Smooth muscle cell (in vitro differentiated cells): ENCODE results near the gene MDH2. TPM values are rescaled to one million over a fixed set of nuclear protein-coding genes. Genes with fewer than 3 reads are reported as not detected.

Experiments
- DNase-seq: peaks from one replicate; lab custom pipeline; 2025; ENCODE audit not compliant: unreplicated experiment; lab: John Stamatoyannopoulos, UW
- H2AFZ ChIP-seq: fragments of 200-600 bp; sonication (generic); 2 replicates; pipeline ENCODE4 v1.6.0; 2016; ENCODE audit warnings: antibody characterized with exemption, low read depth, mild to moderate bottlenecking
- H3F3A ChIP-seq: fragments of 200-600 bp; sonication (generic); 2 replicates; pipeline ENCODE4 v1.6.0; 2017; ENCODE audit warnings: antibody characterized with exemption, low read depth
- H3K27ac ChIP-seq: fragments of 200-600 bp; sonication (generic); 2 replicates; pipeline ENCODE4 v1.5.1; 2016; ENCODE audit warnings: low read depth, mild to moderate bottlenecking
- H3K27me3 ChIP-seq: fragments of 200-600 bp; sonication (generic); 2 replicates; pipeline ENCODE4 v1.6.1; 2016; ENCODE audit warnings: low read depth, mild to moderate bottlenecking
- H3K36me3 ChIP-seq: fragments of 200-600 bp; sonication (generic); 2 replicates; pipeline ENCODE4 v1.5.1; 2016; ENCODE audit warnings: low read depth
- H3K4me1 ChIP-seq: fragments of 200-600 bp; sonication (generic); 2 replicates; pipeline ENCODE4 v1.5.1; 2016; ENCODE audit warnings: low read depth
- H3K4me2 ChIP-seq: fragments of 200-600 bp; sonication (generic); 2 replicates; pipeline ENCODE4 v1.6.0; 2016; ENCODE audit warnings: mild to moderate bottlenecking
- H3K4me3 ChIP-seq: fragments of 200-600 bp; sonication (generic); 2 replicates; pipeline ENCODE4 v1.5.1; 2016; ENCODE audit warnings: mild to moderate bottlenecking
- H3K79me2 ChIP-seq: fragments of 200-600 bp; sonication (generic); 2 replicates; pipeline ENCODE4 v1.6.0; 2016; ENCODE audit warnings: low read depth, mild to moderate bottlenecking
- H3K9ac ChIP-seq: fragments of 200-600 bp; sonication (generic); 2 replicates; pipeline ENCODE4 v1.6.0; 2016; ENCODE audit warnings: low read depth
- H3K9me3 ChIP-seq: fragments of 200-600 bp; sonication (generic); replicated peaks from 2 replicates; pipeline ENCODE4 v1.5.1; 2016; ENCODE audit warnings: low read depth
- H4K20me1 ChIP-seq: fragments of 200-600 bp; sonication (generic); 2 replicates; pipeline ENCODE4 v1.6.0; 2016; ENCODE audit warnings: low read depth
- CTCF ChIP-seq: fragments of 200-600 bp; sonication (generic); IDR thresholded peaks from 2 replicates; pipeline ENCODE4 v1.5.1; 2017; ENCODE audit warnings: borderline replicate concordance, mild to moderate bottlenecking, antibody characterized with exemption; ENCODE audit not compliant: insufficient read depth, poor library complexity, severe bottlenecking
- WGBS: methylation state at CpG from one replicate; pipeline ENCODE4 v1.1.7; 2016; ENCODE audit warnings: low lambda C conversion rate; 5-methylcytosine and 5-hydroxymethylcytosine counted together
- polyA plus RNA-seq: library from polyadenylated mRNA; unstranded; fragments of >200 nt; fragmentation: Nextera tagmentation; extraction: Ambion mirVana; gene quantifications from 2 replicates; pipeline ENCODE4 v1.2.1, GENCODE V29; 2016
- total RNA-seq: library from RNA; depleted of rRNA; stranded (reverse); fragments of >200 nt; gene quantifications from 2 replicates; pipeline ENCODE4 v1.2.3, GENCODE V29; 2014

MDH2 gene
- total and polyA plus RNA-seq, 2 experiments from 2014 or later: 57.0 to 216 TPM

GRCh38 chr7:76065016-76065612, 17.2 kb downstream of the MDH2 start:
- Histone ChIP-seq H3K79me2 (no peaks in the 10 kb centered on the region), H3K27ac (no peak overlapping the region), H3K4me1 (no peaks in the 10 kb centered on the region), H3F3A (peaks cover 6% of the 10 kb centered on the region), H3K36me3 (no peaks in the 10 kb centered on the region), H4K20me1 (no peaks in the 10 kb centered on the region), H3K9me3 (no peaks in the 10 kb centered on the region), H3K4me2 (no peak overlapping the region), H2AFZ (no peak overlapping the region), H3K4me3 (no peak overlapping the region), H3K9ac (no peak overlapping the region), H3K27me3 (no peaks in the 10 kb centered on the region)
- 94% methylated on average over 14 of the region's 14 CpGs for WGBS
- TF ChIP-seq CTCF: no peak
- no peak for DNase-seq

GRCh38 chr7:76066716-76067503, 19.0 kb downstream of the MDH2 start:
- Histone ChIP-seq H3K4me2 (no peak overlapping the region), H3K9me3 (no peaks in the 10 kb centered on the region), H4K20me1 (no peaks in the 10 kb centered on the region), H3K27me3 (no peaks in the 10 kb centered on the region), H3F3A (peaks cover 6% of the 10 kb centered on the region), H2AFZ (no peak overlapping the region), H3K4me1 (peaks cover 7% of the 10 kb centered on the region), H3K9ac (no peak overlapping the region), H3K4me3 (no peak overlapping the region), H3K36me3 (no peaks in the 10 kb centered on the region), H3K79me2 (no peaks in the 10 kb centered on the region), H3K27ac (no peak overlapping the region)
- 98% methylated on average over 14 of the region's 14 CpGs for WGBS
- TF ChIP-seq CTCF: no peak
- DNase-seq: no peak

- H3K4me3 ChIP-seq: no peak overlapping the region
- H3K4me2 ChIP-seq: no peak overlapping the region
- peaks cover 6% of the 10 kb centered on the region for H3F3A ChIP-seq
- peaks cover 7% of the 10 kb centered on the region for H3K4me1 ChIP-seq
- no peak overlapping the region for H3K27ac ChIP-seq
- no peaks in the 10 kb centered on the region for H3K27me3 ChIP-seq
- H4K20me1 ChIP-seq: no peaks in the 10 kb centered on the region
- no peaks in the 10 kb centered on the region for H3K9me3 ChIP-seq
- peak; percentile 10 for TF ChIP-seq CTCF
- DNase-seq: peak; percentile 3
- H3K36me3 ChIP-seq: no peaks in the 10 kb centered on the region
- H3K9ac ChIP-seq: no peak overlapping the region
- no peak overlapping the region for H2AFZ ChIP-seq
- WGBS: 57% methylated on average over 8 of the region's 8 CpGs
- H3K79me2 ChIP-seq: no peaks in the 10 kb centered on the region
Observed at GRCh38 chr7:76069238-76069638, 21.3 kb downstream of the MDH2 start.
